ENCODE results near the gene RPL5. TPM values are rescaled to one million over a fixed set of nuclear protein-coding genes. Genes with fewer than 3 reads are reported as not detected.

RPL5 gene
- total RNA-seq, 1 experiment from 2014 or later, result 2,947 TPM

- peak; percentile 22 for DNase-seq (ENCODE audit: extremely low read depth, low read depth)
Observed at GRCh38 chr1:92817986-92818764, 13.7 kb upstream of the RPL5 start.

- no peak for DNase-seq (ENCODE audit: extremely low read depth, low read depth)
Observed at GRCh38 chr1:92820024-92820423, 11.8 kb upstream of the RPL5 start.

- DNase-seq (ENCODE audit: extremely low read depth, low read depth), result no peak
Observed at GRCh38 chr1:92820551-92820950, 11.3 kb upstream of the RPL5 start.

- no peak for DNase-seq (ENCODE audit: extremely low read depth, low read depth)
Observed at GRCh38 chr1:92822879-92823278, 9.0 kb upstream of the RPL5 start.

GRCh38 chr1:92826792-92827191 lies 5.0 kb upstream of the RPL5 start:
- DNase-seq (ENCODE audit: extremely low read depth, low read depth), result peak; percentile 33

GRCh38 chr1:92831368-92831761 lies 475 bp upstream of the RPL5 start:
- no peak for DNase-seq (ENCODE audit: extremely low read depth, low read depth)

GRCh38 chr1:92832537-92833114 lies 786 bp downstream of the RPL5 start:
- DNase-seq (ENCODE audit: extremely low read depth, low read depth), result no peak

- no peak for DNase-seq (ENCODE audit: extremely low read depth, low read depth)
Observed at GRCh38 chr1:92833840-92834239, 2.0 kb downstream of the RPL5 start.

- DNase-seq (ENCODE audit: extremely low read depth, low read depth), result no peak
Observed at GRCh38 chr1:92834617-92835016, 2.8 kb downstream of the RPL5 start.

GRCh38 chr1:92837062-92837461 lies 5.2 kb downstream of the RPL5 start:
- DNase-seq (ENCODE audit: extremely low read depth, low read depth), result no peak

GRCh38 chr1:92838519-92838918 lies 6.7 kb downstream of the RPL5 start:
- DNase-seq (ENCODE audit: extremely low read depth, low read depth), result no peak

GRCh38 chr1:92839442-92839841 lies 7.6 kb downstream of the RPL5 start:
- no peak for DNase-seq (ENCODE audit: extremely low read depth, low read depth)

GRCh38 chr1:92840600-92840999 lies 8.8 kb downstream of the RPL5 start:
- no peak for DNase-seq (ENCODE audit: extremely low read depth, low read depth)

GRCh38 chr1:92842082-92843045 lies 10.5 kb downstream of the RPL5 start:
- no peak for DNase-seq (ENCODE audit: extremely low read depth, low read depth)

GRCh38 chr1:92843046-92843423 lies 11.2 kb downstream of the RPL5 start:
- no peak for DNase-seq (ENCODE audit: extremely low read depth, low read depth)

- DNase-seq (ENCODE audit: extremely low read depth, low read depth), result no peak
Observed at GRCh38 chr1:92843429-92844352, 11.9 kb downstream of the RPL5 start.

- no peak for DNase-seq (ENCODE audit: extremely low read depth, low read depth)
Observed at GRCh38 chr1:92844439-92844838, 12.6 kb downstream of the RPL5 start.

GRCh38 chr1:92845908-92846307 lies 14.1 kb downstream of the RPL5 start:
- no peak for DNase-seq (ENCODE audit: extremely low read depth, low read depth)

GRCh38 chr1:92848201-92848600 lies 16.4 kb downstream of the RPL5 start:
- DNase-seq (ENCODE audit: extremely low read depth, low read depth), result no peak

GRCh38 chr1:92850019-92850418 lies 18.2 kb downstream of the RPL5 start:
- no peak for DNase-seq (ENCODE audit: extremely low read depth, low read depth)

Data from NCI-H460 (cell line).